CMK (cell line): ENCODE data around the gene MTF2.

ENCODE experiments used
- DNase-seq: peaks from one replicate; pipeline ENCODE4 v3.0.0-alpha.2; 2010; ENCODE audit warnings: low read depth

MTF2 gene

GRCh38 chr1:93186667-93187066, 107.6 kb downstream of the MTF2 start:
- no peak for DNase-seq
